Hepatocyte (in vitro differentiated cells): ENCODE measurements around the gene LDLRAD4. TPM values are rescaled to one million over a fixed set of nuclear protein-coding genes. Genes with fewer than 3 reads are reported as not detected.

ENCODE experiments used
- DNase-seq: peaks from one replicate; pipeline ENCODE4 v3.0.0-alpha.2; 2016; ENCODE audit warnings: low spot score
- H2AFZ ChIP-seq: fragments of 200-600 bp; sonication (generic); 2 replicates; pipeline ENCODE4 v1.6.0; 2016; ENCODE audit warnings: antibody characterized with exemption, mild to moderate bottlenecking
- H3K27ac ChIP-seq: fragments of 200-600 bp; sonication (generic); 2 replicates; pipeline ENCODE4 v1.5.1; 2016; ENCODE audit warnings: mild to moderate bottlenecking
- H3K27me3 ChIP-seq: fragments of 200-600 bp; sonication (generic); 2 replicates; pipeline ENCODE4 v1.6.1; 2016
- H3K36me3 ChIP-seq: fragments of 200-600 bp; sonication (generic); replicated peaks from 2 replicates; pipeline ENCODE4 v1.5.1; 2016; ENCODE audit warnings: low read depth; ENCODE audit not compliant: insufficient read depth
- H3K4me1 ChIP-seq: fragments of 200-600 bp; sonication (generic); 2 replicates; pipeline ENCODE4 v1.5.1; 2016; ENCODE audit warnings: mild to moderate bottlenecking, moderate library complexity; ENCODE audit not compliant: insufficient read depth
- H3K4me2 ChIP-seq: fragments of 200-600 bp; sonication (generic); 2 replicates; pipeline ENCODE4 v1.6.0; 2016
- H3K4me3 ChIP-seq: fragments of 200-600 bp; sonication (generic); 2 replicates; pipeline ENCODE4 v1.5.1; 2016; ENCODE audit warnings: mild to moderate bottlenecking
- H3K79me2 ChIP-seq: fragments of 200-600 bp; sonication (generic); 2 replicates; pipeline ENCODE4 v1.6.0; 2017; ENCODE audit warnings: mild to moderate bottlenecking
- H3K9me2 ChIP-seq: fragments of 200-600 bp; sonication (generic); replicated peaks from 2 replicates; pipeline ENCODE4 v1.6.0; 2017; ENCODE audit warnings: mild to moderate bottlenecking; ENCODE audit not compliant: insufficient read depth
- H3K9me3 ChIP-seq: fragments of 200-600 bp; sonication (generic); 2 replicates; pipeline ENCODE4 v1.5.1; 2016; ENCODE audit warnings: low read depth, mild to moderate bottlenecking
- H4K20me1 ChIP-seq: fragments of 200-600 bp; sonication (generic); 2 replicates; pipeline ENCODE4 v1.6.0; 2016; ENCODE audit warnings: mild to moderate bottlenecking; ENCODE audit not compliant: insufficient read depth, poor library complexity, severe bottlenecking
- CTCF ChIP-seq: fragments of 200-600 bp; sonication (generic); IDR thresholded peaks from 2 replicates; pipeline ENCODE4 v1.5.1; 2016; ENCODE audit warnings: antibody characterized with exemption, mild to moderate bottlenecking; ENCODE audit not compliant: poor library complexity
- EZH2 ChIP-seq: fragments of 200-600 bp; sonication (generic); IDR thresholded peaks from 2 replicates; pipeline ENCODE4 v1.6.1; 2016; ENCODE audit warnings: antibody characterized with exemption, mild to moderate bottlenecking, borderline replicate concordance
- EZH2phosphoT487 ChIP-seq: fragments of 200-600 bp; sonication (generic); IDR thresholded peaks from one replicate; pipeline ENCODE4 v1.6.1; 2018; ENCODE audit warnings: antibody characterized with exemption, mild to moderate bottlenecking, low read depth, moderate library complexity; ENCODE audit not compliant: unreplicated experiment, severe bottlenecking
- WGBS: methylation state at CpG from one replicate; pipeline ENCODE4 v1.1.6; 2016; ENCODE audit warnings: low lambda C conversion rate; ENCODE audit errors: missing lambda C conversion rate; 5-methylcytosine and 5-hydroxymethylcytosine counted together
- polyA plus RNA-seq: library from polyadenylated mRNA; unstranded; fragments of >200 nt; fragmentation: Nextera tagmentation; extraction: Ambion mirVana; gene quantifications from 2 replicates; pipeline ENCODE4 v1.2.1, GENCODE V29; 2016
- total RNA-seq: library from RNA; depleted of rRNA; stranded (reverse); fragments of >200 nt; gene quantifications from 2 replicates; pipeline ENCODE4 v1.2.3, GENCODE V29; 2014

Gene LDLRAD4
- total and polyA plus RNA-seq, 2 experiments from 2014 or later: 15.1 to 29.0 TPM

GRCh38 chr18:13398631-13399030, 180.1 kb downstream of the LDLRAD4 start:
- no peak for TF ChIP-seq CTCF
- TF ChIP-seq EZH2: no peak
- no peak for TF ChIP-seq EZH2phosphoT487
- no peaks in the 10 kb centered on the region for H3K27me3 ChIP-seq
- H3K79me2 ChIP-seq: no peaks in the 10 kb centered on the region
- no peak overlapping the region for H2AFZ ChIP-seq
- 91% methylated on average over 10 of the region's 11 CpGs for WGBS
- no peak for DNase-seq
- no peak overlapping the region for H3K4me3 ChIP-seq
- H3K4me2 ChIP-seq: no peak overlapping the region
- H3K27ac ChIP-seq: no peak overlapping the region
- H3K36me3 ChIP-seq: no peaks in the 10 kb centered on the region
- H3K4me1 ChIP-seq: no peaks in the 10 kb centered on the region
- no peaks in the 10 kb centered on the region for H4K20me1 ChIP-seq
- no peaks in the 10 kb centered on the region for H3K9me2 ChIP-seq
- H3K9me3 ChIP-seq: no peaks in the 10 kb centered on the region

DNA sequence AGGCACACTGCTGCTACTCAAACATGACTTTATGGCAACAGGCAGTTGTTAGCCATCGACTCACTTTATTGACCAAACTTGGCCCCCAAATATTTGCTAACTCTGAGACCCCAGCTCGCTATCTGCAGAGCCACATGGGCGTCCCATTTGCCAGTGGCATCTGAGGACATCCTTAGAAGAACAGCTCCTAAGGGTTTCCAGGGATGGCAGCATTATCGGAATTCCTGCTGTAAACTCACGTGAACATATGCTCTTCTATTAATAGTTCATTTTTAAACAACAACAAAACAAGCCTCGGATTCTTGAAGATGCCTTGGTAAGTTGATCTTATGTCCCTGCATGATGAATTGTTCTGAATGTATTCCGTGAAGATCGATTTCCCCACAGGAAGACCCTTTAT, 181.0 kb downstream of the LDLRAD4 start:
- Histone ChIP-seq H3K79me2 (no peaks in the 10 kb centered on the region), H3K9me2 (no peaks in the 10 kb centered on the region), H3K4me3 (no peak overlapping the region), H3K4me1 (no peaks in the 10 kb centered on the region), H3K9me3 (no peaks in the 10 kb centered on the region), H3K27me3 (no peaks in the 10 kb centered on the region), H3K27ac (no peak overlapping the region), H3K4me2 (no peak overlapping the region), H3K36me3 (no peaks in the 10 kb centered on the region), H2AFZ (no peak overlapping the region), H4K20me1 (no peaks in the 10 kb centered on the region)
- DNase-seq: no peak
- WGBS: 72% methylated on average over 8 of the region's 8 CpGs
- TF ChIP-seq EZH2 (no peak), CTCF (no peak), EZH2phosphoT487 (no peak)

- Histone ChIP-seq H2AFZ (no peak overlapping the region), H4K20me1 (no peaks in the 10 kb centered on the region), H3K27ac (no peak overlapping the region), H3K9me2 (no peaks in the 10 kb centered on the region), H3K4me2 (no peak overlapping the region), H3K27me3 (no peaks in the 10 kb centered on the region), H3K4me1 (no peaks in the 10 kb centered on the region), H3K36me3 (no peaks in the 10 kb centered on the region), H3K4me3 (no peak overlapping the region), H3K9me3 (no peaks in the 10 kb centered on the region), H3K79me2 (no peaks in the 10 kb centered on the region)
- 97% methylated on average over 11 of the region's 11 CpGs for WGBS
- no peak for DNase-seq
- TF ChIP-seq EZH2: no peak
- TF ChIP-seq CTCF: no peak
- TF ChIP-seq EZH2phosphoT487: no peak
Measured at GRCh38 chr18:13400636-13401315, 182.2 kb downstream of the LDLRAD4 start.
